Upper lobe of left lung (tissue), 4 donors: Measurements from ENCODE around the gene CNDP2.

Source experiments
- EP300 ChIP-seq, 4 donors: sonication (generic); formaldehyde crosslinking; IDR thresholded peaks; one replicate each; pipeline ENCODE4 v1.5.1; 2017; ENCODE audit warnings: antibody characterized with exemption in 4 of 4, control low read depth in 2 of 4
- TF ChIP-seq, protein P1 (sequence below), 6 experiments: fragments of 450-650 bp in 4 of 6; fragments of 200-600 bp in 2 of 6; sonication (generic) in 2 of 6; IDR thresholded peaks; one replicate each; pipeline ENCODE4 v1.5.1; 2016 to 2019; ENCODE audit warnings: antibody characterized with exemption in 6 of 6

- TF ChIP-seq, protein P1, sequence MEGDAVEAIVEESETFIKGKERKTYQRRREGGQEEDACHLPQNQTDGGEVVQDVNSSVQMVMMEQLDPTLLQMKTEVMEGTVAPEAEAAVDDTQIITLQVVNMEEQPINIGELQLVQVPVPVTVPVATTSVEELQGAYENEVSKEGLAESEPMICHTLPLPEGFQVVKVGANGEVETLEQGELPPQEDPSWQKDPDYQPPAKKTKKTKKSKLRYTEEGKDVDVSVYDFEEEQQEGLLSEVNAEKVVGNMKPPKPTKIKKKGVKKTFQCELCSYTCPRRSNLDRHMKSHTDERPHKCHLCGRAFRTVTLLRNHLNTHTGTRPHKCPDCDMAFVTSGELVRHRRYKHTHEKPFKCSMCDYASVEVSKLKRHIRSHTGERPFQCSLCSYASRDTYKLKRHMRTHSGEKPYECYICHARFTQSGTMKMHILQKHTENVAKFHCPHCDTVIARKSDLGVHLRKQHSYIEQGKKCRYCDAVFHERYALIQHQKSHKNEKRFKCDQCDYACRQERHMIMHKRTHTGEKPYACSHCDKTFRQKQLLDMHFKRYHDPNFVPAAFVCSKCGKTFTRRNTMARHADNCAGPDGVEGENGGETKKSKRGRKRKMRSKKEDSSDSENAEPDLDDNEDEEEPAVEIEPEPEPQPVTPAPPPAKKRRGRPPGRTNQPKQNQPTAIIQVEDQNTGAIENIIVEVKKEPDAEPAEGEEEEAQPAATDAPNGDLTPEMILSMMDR (IDR thresholded peaks at IDR 0.05): no peak
- TF ChIP-seq EP300 (IDR thresholded peaks at IDR 0.05): no peak
Observed at GRCh38 chr18:74473976-74474640, 22.1 kb upstream of the CNDP2 start.
